Measurements from ENCODE around the gene IL1RAP. TPM values are rescaled to one million over a fixed set of nuclear protein-coding genes. Genes with fewer than 3 reads are reported as not detected.

IL1RAP gene
- total and polyA plus RNA-seq, 5 donors, result 1.6 to 8.5 (median 5.5) TPM

- DNase-seq (no peak), ATAC-seq (no peak)
- WGBS, result 92% methylated on average over 1 of the region's 1 CpG
- Histone ChIP-seq H3K4me3 (ENCODE audit: low read length) (no peak overlapping the region), H3K27me3 (ENCODE audit: control insufficient read depth, insufficient read depth) (no peaks in the 10 kb centered on the region), H3K9me3 (ENCODE audit: control insufficient read depth, low read length) (no peaks in the 10 kb centered on the region), H3K27ac (ENCODE audit: low read length) (no peak overlapping the region), H3K4me1 (ENCODE audit: control insufficient read depth, insufficient read depth, low read length) (no peaks in the 10 kb centered on the region)
- intact Hi-C loops (cut with DNase I), result no loop called here
Measured at GRCh38 chr3:190615060-190615384, 101.1 kb downstream of the IL1RAP start.

GRCh38 chr3:190615607-190616006, 101.7 kb downstream of the IL1RAP start:
- intact Hi-C loops (cut with DNase I), result no loop called here
- DNase-seq (no peak), ATAC-seq (no peak)
- no peaks in the 10 kb centered on the region for H3K27me3 ChIP-seq (ENCODE audit: control insufficient read depth, insufficient read depth)
- no peaks in the 10 kb centered on the region for H3K9me3 ChIP-seq (ENCODE audit: control insufficient read depth, low read length)
- H3K4me3 ChIP-seq (ENCODE audit: low read length), result no peak overlapping the region
- H3K4me1 ChIP-seq (ENCODE audit: control insufficient read depth, insufficient read depth, low read length), result no peaks in the 10 kb centered on the region
- H3K27ac ChIP-seq (ENCODE audit: low read length), result no peak overlapping the region
- 60% methylated on average over 1 of the region's 1 CpG for WGBS

GRCh38 chr3:190616637-190617036, 102.8 kb downstream of the IL1RAP start:
- intact Hi-C loops (cut with DNase I), result no loop called here
- Histone ChIP-seq H3K4me1 (ENCODE audit: control insufficient read depth, insufficient read depth, low read length) (no peaks in the 10 kb centered on the region), H3K9me3 (ENCODE audit: control insufficient read depth, low read length) (no peaks in the 10 kb centered on the region), H3K4me3 (ENCODE audit: low read length) (no peak overlapping the region), H3K27ac (ENCODE audit: low read length) (no peak overlapping the region), H3K27me3 (ENCODE audit: control insufficient read depth, insufficient read depth) (no peaks in the 10 kb centered on the region)
- WGBS, result 73% methylated on average over 6 of the region's 6 CpGs
- no peak for DNase-seq
- ATAC-seq, result no peak

GRCh38 chr3:190617185-190617584, 103.3 kb downstream of the IL1RAP start:
- Histone ChIP-seq H3K4me3 (ENCODE audit: low read length) (no peak overlapping the region), H3K4me1 (ENCODE audit: control insufficient read depth, insufficient read depth, low read length) (no peaks in the 10 kb centered on the region), H3K9me3 (ENCODE audit: control insufficient read depth, low read length) (no peaks in the 10 kb centered on the region), H3K27ac (ENCODE audit: low read length) (no peak overlapping the region), H3K27me3 (ENCODE audit: control insufficient read depth, insufficient read depth) (no peaks in the 10 kb centered on the region)
- DNase-seq, result peak in 1 of 3 donors; percentile 16
- ATAC-seq, result peak in 1 of 2 donors; percentile 31
- intact Hi-C loops (cut with DNase I), result no loop called here
- 75% methylated on average over 3 of the region's 3 CpGs for WGBS

GRCh38 chr3:190618330-190619030, 104.6 kb downstream of the IL1RAP start:
- Histone ChIP-seq H3K4me3 (ENCODE audit: low read length) (no peak overlapping the region), H3K4me1 (ENCODE audit: control insufficient read depth, insufficient read depth, low read length) (no peaks in the 10 kb centered on the region), H3K27me3 (ENCODE audit: control insufficient read depth, insufficient read depth) (no peaks in the 10 kb centered on the region), H3K9me3 (ENCODE audit: control insufficient read depth, low read length) (no peaks in the 10 kb centered on the region), H3K27ac (ENCODE audit: low read length) (no peak overlapping the region)
- WGBS, result 71% methylated on average over 8 of the region's 8 CpGs
- ATAC-seq (no peak), DNase-seq (no peak)
- intact Hi-C loops (cut with DNase I), result no loop called here

- no peak for DNase-seq
- 75% methylated on average over 5 of the region's 5 CpGs for WGBS
- no peak for ATAC-seq
- intact Hi-C loops (cut with DNase I), result no loop called here
- H3K27me3 ChIP-seq (ENCODE audit: control insufficient read depth, insufficient read depth), result no peaks in the 10 kb centered on the region
- no peak overlapping the region for H3K4me3 ChIP-seq (ENCODE audit: low read length)
- H3K9me3 ChIP-seq (ENCODE audit: control insufficient read depth, low read length), result no peaks in the 10 kb centered on the region
- H3K27ac ChIP-seq (ENCODE audit: low read length), result no peak overlapping the region
- no peaks in the 10 kb centered on the region for H3K4me1 ChIP-seq (ENCODE audit: control insufficient read depth, insufficient read depth, low read length)
Measured at GRCh38 chr3:190619353-190619752, 105.5 kb downstream of the IL1RAP start.

GRCh38 chr3:190619761-190620160, 105.9 kb downstream of the IL1RAP start:
- H3K4me3 ChIP-seq (ENCODE audit: low read length), result no peak overlapping the region
- no peak for ATAC-seq
- H3K9me3 ChIP-seq (ENCODE audit: control insufficient read depth, low read length), result no peaks in the 10 kb centered on the region
- no peaks in the 10 kb centered on the region for H3K27me3 ChIP-seq (ENCODE audit: control insufficient read depth, insufficient read depth)
- WGBS, result 85% methylated on average over 2 of the region's 2 CpGs
- intact Hi-C loops (cut with DNase I), result no loop called here
- DNase-seq, result no peak
- H3K4me1 ChIP-seq (ENCODE audit: control insufficient read depth, insufficient read depth, low read length), result no peaks in the 10 kb centered on the region
- H3K27ac ChIP-seq (ENCODE audit: low read length), result no peak overlapping the region

- no peaks in the 10 kb centered on the region for H3K27me3 ChIP-seq (ENCODE audit: control insufficient read depth, insufficient read depth)
- intact Hi-C loops (cut with DNase I), result no loop called here
- ATAC-seq (no peak), DNase-seq (no peak)
- no peak overlapping the region for H3K4me3 ChIP-seq (ENCODE audit: low read length)
- no peak overlapping the region for H3K27ac ChIP-seq (ENCODE audit: low read length)
- no peaks in the 10 kb centered on the region for H3K9me3 ChIP-seq (ENCODE audit: control insufficient read depth, low read length)
- WGBS, result 91% methylated on average over 1 of the region's 1 CpG
- H3K4me1 ChIP-seq (ENCODE audit: control insufficient read depth, insufficient read depth, low read length), result no peaks in the 10 kb centered on the region
Measured at GRCh38 chr3:190620886-190621608, 107.2 kb downstream of the IL1RAP start.

- Histone ChIP-seq H3K9me3 (ENCODE audit: control insufficient read depth, low read length) (no peaks in the 10 kb centered on the region), H3K27me3 (ENCODE audit: control insufficient read depth, insufficient read depth) (no peaks in the 10 kb centered on the region), H3K27ac (ENCODE audit: low read length) (no peak overlapping the region), H3K4me3 (ENCODE audit: low read length) (no peak overlapping the region), H3K4me1 (ENCODE audit: control insufficient read depth, insufficient read depth, low read length) (no peaks in the 10 kb centered on the region)
- 83% methylated on average over 3 of the region's 3 CpGs for WGBS
- no peak for DNase-seq
- no peak for ATAC-seq
- intact Hi-C loops (cut with DNase I), result no loop called here
Measured at GRCh38 chr3:190621927-190622326, 108.0 kb downstream of the IL1RAP start.

GRCh38 chr3:190624282-190624681, 110.4 kb downstream of the IL1RAP start:
- WGBS, result 49% methylated on average over 5 of the region's 5 CpGs
- ATAC-seq, result no peak
- intact Hi-C loops (cut with DNase I), result no loop called here
- no peak for DNase-seq
- Histone ChIP-seq H3K9me3 (ENCODE audit: control insufficient read depth, low read length) (no peaks in the 10 kb centered on the region), H3K27me3 (ENCODE audit: control insufficient read depth, insufficient read depth) (no peaks in the 10 kb centered on the region), H3K4me3 (ENCODE audit: low read length) (no peak overlapping the region), H3K27ac (ENCODE audit: low read length) (no peak overlapping the region), H3K4me1 (ENCODE audit: control insufficient read depth, insufficient read depth, low read length) (no peaks in the 10 kb centered on the region)

GRCh38 chr3:190626951-190627620, 113.2 kb downstream of the IL1RAP start:
- DNase-seq, result no peak
- H3K4me1 ChIP-seq (ENCODE audit: control insufficient read depth, insufficient read depth, low read length), result no peaks in the 10 kb centered on the region
- H3K27ac ChIP-seq (ENCODE audit: low read length), result no peak overlapping the region
- ATAC-seq, result no peak
- no peaks in the 10 kb centered on the region for H3K9me3 ChIP-seq (ENCODE audit: control insufficient read depth, low read length)
- H3K27me3 ChIP-seq (ENCODE audit: control insufficient read depth, insufficient read depth), result no peaks in the 10 kb centered on the region
- no peak overlapping the region for H3K4me3 ChIP-seq (ENCODE audit: low read length)
- intact Hi-C loops (cut with DNase I), result no loop called here
- 81% methylated on average over 7 of the region's 7 CpGs for WGBS

All from right cardiac atrium (tissue), 5 donors.